ENCODE data around the gene PAK2.
"Not testable (repeated sequence)": the region's sequence is repeated elsewhere in the genome, so short reads cannot be mapped to it uniquely, and the experiment has no call there.

Gene PAK2

DNA sequence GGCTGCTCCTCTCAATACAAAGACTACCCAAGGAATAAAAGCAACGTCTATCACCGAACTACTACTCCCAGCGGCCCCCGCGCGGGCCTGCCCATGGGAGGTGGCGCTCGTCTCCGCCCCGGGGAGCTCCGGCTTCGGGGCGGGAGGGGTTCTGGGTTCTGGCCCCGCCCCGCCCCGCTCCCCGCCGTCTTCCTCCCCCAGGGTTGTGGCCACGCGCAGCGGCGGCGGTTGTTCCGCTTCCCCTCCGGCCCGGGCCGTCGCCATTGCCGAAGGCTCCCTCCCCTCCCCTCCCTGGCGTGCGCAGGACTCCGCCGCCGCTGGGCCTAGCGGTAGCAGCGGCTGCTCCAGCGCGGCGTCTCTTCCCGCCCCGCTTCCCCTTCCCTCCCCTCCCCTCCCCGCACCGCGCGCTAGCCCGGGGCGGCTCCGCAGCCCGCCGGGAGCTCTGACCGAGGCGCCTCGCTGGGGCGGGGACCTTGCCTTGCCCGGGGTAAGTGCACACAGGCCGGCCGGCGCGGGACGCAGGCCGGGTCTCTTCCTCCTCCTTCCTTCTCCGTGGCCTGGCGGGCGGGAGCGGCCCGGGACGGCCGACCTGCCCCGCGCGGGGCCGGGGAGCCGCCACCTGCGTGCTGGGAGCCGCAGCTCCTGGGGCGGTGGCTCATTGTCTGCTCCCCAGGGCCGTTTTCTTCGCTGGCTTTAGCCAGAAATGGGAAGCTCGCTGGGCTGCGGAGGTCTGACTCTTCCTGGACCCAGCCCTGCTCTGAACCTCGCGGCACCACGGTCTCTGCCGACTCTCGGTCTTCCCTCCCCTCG lies at the start of gene PAK2:
TSS of gene PAK2 (plus strand) at position 187 of the 810 bp plus-strand sequence. CDS start 42,790 bp downstream, outside the sequence.
- peak; percentile 90 for DNase-seq (ENCODE audit: low read depth)

DNA sequence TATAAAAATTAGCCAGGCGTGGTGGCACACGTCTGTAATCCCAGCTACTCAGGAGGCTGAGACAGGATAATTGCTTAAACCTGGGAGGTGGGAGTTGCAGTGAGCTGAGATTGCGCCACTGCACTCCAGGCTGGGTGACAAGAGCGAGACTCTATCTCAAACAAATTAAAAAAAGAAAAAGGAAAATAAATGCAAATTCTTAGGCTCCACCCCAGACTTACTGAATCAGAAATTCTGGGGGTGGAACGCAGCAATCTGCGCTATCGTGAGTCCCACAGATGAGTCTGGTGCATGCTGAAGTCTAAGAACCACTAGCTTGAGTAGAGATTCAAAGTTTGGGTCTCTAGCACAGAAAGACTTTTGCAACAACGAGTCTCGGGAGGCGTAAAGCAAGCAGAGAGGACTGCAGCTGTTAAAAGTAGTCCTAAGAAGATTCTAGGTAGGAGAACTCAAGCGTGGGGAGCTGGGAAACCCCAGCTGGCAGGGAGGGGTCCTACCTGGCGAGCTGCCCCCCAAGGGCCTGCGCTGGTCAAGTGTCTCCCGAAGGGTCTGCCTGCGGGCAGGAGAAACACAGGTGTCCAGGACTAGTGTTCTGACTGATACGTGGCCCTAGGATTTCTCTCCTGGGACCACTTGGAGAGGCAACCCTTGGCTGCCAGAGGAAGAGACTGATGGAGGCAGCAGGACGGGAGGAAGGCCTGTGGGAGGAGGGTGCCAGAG lies 49.6 kb upstream of the PAK2 start:
- no peak for DNase-seq (ENCODE audit: low read depth)

DNA sequence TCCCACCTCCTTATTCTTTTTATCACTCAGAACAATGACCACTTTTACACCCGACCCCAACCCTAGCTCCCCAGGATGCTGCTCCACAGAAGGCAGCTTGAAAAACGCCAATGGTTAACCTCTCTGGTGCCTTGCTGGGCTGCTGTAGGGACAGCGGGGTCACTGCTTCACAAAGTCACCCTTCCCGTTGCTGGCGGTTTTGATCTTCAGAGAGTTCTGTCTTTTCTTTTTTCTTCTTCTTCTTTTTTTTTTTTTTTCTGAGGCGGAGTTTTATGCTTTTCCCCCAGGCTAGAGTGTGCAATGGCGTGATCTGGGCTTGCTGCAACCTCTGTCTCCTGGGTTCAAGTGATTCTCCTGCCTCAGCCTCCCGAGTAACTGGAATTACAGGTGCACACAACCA lies 48.3 kb upstream of the PAK2 start:
- DNase-seq (ENCODE audit: low read depth) = no peak

DNA sequence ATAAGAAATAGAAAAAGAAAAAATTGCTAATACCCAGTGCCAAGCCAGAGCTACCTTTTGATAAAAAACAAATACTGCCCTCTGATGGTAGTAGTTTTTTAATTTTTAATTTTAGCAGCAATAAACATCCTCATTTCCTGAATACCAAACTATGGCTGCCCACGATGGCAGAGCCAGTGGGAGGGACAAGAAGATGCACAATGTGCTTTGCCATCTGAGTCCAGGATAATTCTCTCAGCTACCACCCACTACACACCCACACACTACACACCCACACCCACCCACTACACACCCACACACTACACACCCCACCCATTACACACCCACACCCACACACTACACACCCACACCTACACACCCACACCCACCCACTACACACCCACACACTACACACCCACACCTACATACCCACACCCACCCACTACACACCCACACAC lies 45.4 kb upstream of the PAK2 start:
- no peak for DNase-seq (ENCODE audit: low read depth)

DNA sequence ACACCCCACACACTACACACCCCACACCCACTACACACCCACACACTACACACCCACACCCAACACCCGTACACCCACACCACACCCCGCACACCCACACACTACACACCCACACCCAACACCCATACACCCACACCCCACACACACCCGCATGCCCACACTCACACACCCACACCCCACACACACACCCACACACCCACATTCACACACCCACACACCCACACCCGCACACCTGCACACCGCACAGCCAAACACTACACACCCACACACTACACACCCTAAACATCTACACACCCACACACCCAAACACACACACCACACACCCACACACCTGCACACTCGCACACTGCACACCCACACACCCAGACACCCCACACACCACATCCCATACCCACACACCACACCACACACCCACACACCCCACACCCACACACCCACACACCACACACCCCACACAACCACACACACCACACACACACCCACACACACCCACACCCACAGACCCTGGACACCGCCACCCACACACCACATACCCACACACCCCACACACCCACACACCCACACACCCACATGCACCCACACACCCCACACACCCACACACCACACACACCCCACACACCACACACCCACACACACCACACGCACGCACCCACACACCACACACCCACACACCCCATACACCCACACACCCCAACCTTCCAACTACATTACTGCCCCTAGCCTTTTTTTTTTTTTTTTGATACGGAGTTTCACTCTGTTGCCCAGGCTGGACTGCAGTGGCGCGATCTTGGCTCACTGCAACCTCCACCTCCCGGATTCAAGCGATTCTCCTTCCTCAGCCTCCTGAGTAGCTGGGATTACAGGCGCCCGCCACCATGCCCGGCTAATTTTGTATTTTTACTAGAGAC lies 44.5 kb upstream of the PAK2 start:
- DNase-seq (ENCODE audit: low read depth) = no peak

DNA sequence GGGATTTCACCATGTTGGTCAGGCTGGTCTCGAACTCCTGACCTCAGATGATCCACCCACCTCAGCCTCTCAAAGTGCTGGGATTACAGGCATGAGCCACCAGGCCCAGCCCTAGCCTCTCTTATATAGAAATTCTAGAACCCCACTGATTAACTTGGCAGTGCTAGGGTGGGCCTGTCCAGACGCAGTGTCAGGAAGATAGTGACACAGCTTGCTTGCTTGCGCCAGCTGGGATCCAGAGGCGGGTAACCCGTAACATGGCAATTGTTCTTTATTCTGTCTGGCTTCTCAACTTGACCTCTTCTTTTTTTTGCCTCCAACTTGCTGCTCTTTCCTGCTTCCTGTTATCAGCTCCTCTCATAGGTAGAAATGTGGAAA lies 43.8 kb upstream of the PAK2 start:
- DNase-seq (ENCODE audit: low read depth) = no peak

DNA sequence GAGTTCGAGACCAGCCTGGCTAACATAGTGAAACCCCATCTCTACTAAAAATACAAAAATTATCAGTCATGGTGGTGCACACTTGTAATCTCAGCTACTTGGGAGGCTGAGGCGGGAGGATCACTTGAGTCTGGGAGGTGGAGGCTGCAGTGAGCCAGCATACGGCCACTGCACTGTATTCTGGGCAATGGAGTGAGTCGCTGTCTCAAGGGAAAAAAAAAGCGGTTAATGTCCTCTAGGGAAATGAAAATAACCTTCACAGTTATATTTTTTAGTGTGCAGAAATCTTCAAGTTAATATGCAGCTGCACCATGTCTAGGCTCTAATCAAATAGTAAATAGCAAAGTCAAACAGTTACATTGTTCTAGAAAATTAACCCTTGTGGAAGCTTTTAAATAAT lies 42.4 kb upstream of the PAK2 start:
- DNase-seq (ENCODE audit: low read depth) = no peak

DNA sequence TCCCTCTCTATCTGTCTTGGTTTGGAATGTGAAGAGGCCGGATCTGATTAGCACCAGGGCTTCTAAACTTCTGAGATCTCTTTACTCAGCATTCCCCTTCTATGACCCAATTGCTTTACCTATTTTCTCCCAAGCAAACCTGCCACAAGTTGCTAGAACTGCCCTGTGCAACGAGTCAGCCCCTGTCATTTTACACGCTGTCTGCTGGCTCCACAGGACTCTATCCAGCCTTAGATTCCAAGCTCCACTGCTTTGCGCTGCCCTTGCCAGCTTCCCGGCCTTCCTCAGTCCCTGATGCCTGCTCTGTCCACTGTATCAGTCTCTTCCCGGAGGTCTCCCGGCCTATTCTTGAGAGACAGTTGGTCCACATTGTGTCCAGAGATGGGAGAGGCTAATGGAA lies 39.9 kb upstream of the PAK2 start:
- DNase-seq (ENCODE audit: low read depth) = no peak

DNA sequence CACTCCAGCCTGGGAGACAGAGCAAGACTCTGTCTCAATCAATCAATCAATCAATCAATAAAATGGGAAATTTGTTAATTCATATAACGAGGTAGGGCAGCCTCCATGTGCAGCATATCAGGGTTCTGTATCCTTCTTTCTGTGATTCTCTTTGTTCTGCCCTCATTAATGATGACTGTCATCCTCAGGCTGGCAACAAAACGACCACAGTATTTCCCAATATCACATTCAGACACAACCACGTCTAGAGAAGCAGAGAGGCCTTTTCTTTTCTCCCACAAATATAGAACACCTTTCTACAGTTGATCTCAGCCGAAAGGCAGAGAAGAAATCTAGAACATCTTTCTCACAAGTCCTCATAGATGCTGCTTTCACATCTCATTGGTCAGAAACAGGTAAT lies 38.9 kb upstream of the PAK2 start:
- no peak for DNase-seq (ENCODE audit: low read depth)

DNA sequence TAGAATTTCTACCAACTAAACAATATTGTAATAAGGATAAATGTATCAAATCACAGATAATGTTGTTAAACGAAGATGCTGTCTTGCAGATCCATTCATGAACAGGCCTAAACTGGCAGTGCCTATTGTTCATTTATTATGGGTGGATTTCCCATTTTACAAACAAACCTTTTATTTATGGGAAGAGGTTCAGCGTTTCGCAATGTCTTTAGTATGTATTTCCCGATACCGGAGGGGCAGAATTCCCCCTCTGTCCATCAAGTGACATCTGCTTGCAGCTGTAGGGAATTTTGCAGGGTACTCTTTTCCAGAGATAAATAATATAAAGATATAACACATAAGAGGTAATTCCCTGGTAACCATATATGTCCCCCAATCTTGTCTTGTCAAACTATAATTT lies 33.3 kb upstream of the PAK2 start:
- no peak for DNase-seq (ENCODE audit: low read depth)

DNA sequence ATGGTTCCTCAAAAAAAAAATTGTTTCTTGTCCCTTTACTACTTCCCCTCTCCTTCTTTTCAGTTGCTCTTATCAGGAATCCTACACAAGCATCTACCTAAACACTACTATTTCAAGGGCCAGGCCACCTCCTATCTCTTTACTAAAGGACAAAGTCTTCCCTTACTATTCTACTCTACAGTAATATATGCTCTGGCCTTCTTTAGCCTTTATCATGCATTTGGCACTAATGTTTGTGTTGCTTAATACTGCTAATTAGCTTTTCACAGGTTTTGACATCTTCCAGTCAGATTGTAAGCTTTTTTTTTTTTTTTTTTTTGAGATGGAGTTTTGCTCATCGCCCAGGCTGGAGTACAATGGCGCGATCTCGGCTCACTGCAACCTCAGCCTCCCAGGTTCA lies 32.9 kb upstream of the PAK2 start:
- no peak for DNase-seq (ENCODE audit: low read depth)

DNA sequence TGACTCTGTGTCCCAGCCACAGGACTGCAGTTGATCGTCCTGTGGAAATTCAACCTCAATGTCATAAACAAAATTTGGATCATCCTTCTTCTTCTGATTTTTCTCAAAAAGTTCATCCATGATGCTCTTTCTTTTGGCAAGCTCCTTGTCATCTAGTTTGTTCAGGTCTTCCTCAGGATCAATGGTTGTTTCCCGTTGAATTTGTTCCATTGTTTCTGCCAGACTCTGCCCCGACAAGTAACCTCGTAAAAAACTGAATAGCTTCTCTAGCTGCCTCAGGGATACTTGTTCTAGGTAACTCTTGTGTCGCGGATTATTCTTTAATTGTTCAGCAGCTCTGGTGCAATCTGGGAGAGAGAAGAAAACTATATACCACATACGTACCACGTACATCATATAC lies 32.1 kb upstream of the PAK2 start:
- no peak for DNase-seq (ENCODE audit: low read depth)

DNA sequence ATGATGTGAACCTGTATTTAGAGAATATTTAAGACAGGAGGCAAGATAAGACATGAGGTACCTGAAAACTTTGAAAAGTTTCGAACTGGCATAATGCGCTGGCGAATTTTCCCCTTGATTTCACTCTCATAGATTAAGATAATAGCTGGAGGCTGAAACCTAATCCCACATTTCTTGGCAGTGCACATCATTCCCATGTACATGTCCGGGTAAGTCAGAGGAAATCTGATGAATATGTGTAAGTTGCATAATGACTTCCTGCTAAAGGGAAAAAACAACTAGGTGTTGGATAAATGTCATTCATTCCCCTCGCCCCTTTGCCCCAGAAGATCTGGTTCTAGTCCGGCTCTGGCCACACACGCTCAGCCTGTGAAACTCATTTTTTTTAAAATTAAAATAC lies 31.2 kb upstream of the PAK2 start:
- no peak for DNase-seq (ENCODE audit: low read depth)

DNA sequence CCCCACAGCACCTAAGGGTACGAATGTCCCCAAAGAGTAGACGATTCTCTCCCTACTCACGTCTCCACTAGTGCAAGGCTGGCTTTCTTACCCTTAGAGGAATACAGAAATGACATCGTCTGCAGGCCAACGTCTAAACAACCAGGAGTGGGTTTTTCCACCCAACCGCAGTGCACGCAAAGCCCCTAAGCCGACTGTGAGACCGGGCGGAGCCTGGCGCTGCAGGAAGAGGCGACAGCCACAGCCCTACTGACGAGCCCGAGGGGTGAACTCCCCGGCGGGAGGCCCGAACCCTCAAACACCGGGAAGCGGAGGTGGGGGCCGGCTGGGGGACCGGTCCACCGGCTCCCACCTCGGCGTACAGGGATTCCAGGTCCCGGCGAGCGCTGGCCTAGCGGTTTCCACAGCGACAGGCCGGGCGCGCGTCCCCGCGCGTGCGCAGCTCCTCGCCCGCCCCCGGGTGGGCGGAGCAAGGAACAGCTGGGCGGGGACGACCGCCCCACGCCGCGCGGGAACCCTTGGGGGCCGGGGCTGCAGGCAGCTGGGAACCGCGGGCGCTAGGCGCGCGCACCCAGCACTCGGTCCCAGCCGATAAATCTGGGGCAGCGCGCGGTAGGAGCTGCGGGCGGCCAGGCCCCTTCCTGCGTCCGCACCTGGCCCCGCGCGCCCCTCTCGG lies 27.7 kb upstream of the PAK2 start, which contains the start of the genes CEP19 and PIGX:
TSS of gene CEP19 (minus strand) at position 413 of the 676 bp plus-strand sequence. CDS start 3,593 bp downstream, outside the sequence.
TSS of gene PIGX (plus strand) at position 540 of the 676 bp plus-strand sequence.
- DNase-seq (ENCODE audit: low read depth) = peak; percentile 92

DNA sequence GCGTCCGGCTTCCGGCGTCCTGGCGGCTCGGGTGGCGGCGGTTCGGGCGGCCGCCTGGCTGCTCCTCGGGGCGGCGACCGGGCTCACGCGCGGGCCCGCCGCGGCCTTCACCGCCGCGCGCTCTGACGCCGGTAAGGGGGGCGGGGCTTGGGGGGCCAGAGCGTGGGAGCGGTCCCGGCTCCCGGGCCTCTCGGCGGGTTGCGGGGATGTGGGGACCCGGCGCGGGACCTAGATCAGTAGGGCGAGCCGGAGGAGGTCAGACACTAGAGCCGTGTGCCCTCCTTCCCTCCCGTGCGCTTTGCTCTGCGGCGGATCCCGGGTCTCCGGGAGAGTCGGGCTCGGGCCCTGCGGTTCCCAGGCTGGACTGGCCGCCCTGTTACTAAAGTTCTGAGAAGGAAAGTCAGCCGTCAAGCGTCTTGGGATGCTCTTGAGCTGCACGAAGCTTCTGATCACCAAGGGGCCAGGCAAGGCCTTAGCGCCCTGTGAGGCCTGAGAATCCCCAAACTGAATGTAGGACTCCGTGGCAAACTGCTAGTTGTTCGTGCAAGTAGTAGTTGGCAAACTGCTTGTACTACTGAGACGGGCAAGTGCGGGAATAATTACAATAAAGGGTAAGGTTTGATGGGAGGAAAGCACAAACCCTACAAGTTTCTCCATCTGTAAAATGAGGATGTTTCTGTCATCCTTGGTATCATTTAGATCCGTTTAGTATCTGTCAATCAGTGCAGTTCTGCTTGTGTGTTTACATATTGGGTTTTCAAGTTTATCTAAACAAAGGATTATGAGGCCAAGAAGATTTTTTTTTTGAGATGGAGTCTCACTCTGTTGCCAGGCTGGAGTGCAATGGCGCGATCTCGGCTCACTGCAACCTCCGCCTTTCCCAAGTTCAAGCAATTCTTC lies 26.9 kb upstream of the PAK2 start:
- DNase-seq (ENCODE audit: low read depth) = peak; percentile 64

DNA sequence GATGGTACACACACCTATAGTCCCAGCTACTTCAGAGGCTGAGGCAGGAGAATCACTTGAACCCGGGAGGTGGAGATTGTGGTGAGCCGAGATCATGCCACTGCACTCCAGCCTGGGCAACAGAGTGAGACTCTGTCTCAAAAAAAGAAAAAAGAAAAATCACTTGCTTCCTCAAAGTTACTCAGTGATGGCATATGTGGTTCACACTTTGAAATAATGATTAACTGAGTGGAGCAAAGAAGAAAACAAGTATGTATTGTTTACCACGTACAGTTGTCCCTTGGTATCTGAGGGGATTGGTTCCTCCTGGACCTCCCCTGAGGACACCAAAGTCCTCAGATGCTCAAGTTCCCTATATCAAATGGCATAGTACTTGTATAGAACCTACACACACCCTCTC lies 22.5 kb upstream of the PAK2 start:
- DNase-seq (ENCODE audit: low read depth) = not testable (repeated sequence)

DNA sequence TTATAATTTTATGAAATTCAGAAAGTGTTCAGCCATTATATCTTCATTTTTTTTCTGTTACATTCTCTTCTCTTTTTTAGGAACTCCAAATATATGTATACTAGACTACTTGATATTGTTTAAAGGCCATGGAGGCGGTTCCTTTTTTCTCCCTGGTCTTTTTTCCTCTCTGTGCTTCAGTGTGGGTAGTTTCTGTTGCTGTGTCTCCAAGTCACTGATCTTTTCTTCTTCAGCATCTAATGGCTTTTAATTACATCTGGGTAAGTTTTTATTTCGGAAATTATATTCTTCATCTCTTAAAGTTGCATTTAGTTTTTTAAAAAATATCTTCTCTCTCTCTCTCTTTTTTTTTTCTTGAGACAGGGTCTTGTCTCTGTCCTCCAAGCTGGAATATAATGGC lies 18.6 kb upstream of the PAK2 start:
- no peak for DNase-seq (ENCODE audit: low read depth)

DNA sequence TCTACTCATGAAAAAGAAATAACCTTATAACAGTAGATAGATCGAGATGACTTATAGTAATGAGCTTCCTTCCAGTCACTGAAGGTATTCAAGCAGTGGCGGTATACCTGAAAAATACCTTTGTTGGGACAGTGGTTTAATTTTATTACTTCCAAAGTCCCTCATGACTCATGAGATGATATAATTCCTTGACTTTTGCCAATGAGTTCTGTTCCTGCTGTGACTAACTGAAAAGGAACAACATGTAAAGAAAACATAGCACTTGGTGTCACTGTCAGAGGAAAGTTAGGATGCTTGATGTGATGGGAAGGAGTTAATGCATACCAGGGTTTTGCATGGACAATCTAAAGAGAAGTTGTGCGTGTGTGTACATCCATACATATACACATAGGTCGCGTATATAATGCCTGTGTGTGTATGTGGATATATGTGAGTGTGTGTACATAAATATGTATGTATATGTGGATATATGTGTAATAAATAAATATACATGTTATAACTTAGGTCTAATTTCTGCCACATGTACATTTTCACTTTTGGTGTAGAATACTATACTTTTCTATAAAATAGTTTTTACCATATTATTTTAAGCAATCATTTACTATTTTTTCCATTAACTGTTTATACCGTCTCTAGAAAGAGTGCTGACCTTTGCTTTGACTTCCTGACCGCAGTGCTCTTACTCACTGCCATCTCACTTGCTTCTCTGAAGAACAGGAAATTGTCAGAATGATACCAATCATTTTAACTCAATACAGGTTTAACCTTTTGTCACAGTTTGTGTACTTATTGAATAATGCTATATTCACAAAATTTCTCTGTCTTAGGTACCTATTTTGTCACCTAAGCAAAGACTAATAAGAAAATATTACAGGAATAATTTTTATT lies 12.6 kb upstream of the PAK2 start:
- no peak for DNase-seq (ENCODE audit: low read depth)

DNA sequence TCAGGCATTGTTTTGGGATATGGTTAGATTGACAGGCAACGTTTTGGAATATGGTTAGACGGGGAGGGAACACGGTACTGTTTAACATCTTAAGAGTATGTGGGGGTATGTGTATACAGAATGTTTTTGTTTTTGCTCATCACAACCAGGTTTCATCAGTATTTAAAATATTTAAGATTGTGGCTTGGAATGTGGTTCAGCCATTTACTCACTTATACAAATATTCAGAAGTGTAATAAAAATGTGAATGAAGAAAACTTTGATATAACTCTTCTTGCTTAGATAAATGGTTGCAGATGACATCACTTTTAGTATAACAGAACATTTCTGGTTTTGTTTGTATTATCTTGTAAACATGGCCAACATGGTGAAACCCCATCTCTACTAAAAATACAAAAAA lies 3.9 kb upstream of the PAK2 start:
- DNase-seq (ENCODE audit: low read depth) = no peak
